ENCODE data around the gene ZBTB17. TPM values are rescaled to one million over a fixed set of nuclear protein-coding genes. Genes with fewer than 3 reads are reported as not detected.
A peak's percentile ranks its signal among the peaks of the same experiment; 100 is the strongest.

Gene ZBTB17
- total and polyA plus RNA-seq, 9 of the 15 experiments (the other 6 are each of a cell fraction or from before 2014, with no cell fraction given) = 1.1 to 53.4 (median 29.6) TPM

DNA sequence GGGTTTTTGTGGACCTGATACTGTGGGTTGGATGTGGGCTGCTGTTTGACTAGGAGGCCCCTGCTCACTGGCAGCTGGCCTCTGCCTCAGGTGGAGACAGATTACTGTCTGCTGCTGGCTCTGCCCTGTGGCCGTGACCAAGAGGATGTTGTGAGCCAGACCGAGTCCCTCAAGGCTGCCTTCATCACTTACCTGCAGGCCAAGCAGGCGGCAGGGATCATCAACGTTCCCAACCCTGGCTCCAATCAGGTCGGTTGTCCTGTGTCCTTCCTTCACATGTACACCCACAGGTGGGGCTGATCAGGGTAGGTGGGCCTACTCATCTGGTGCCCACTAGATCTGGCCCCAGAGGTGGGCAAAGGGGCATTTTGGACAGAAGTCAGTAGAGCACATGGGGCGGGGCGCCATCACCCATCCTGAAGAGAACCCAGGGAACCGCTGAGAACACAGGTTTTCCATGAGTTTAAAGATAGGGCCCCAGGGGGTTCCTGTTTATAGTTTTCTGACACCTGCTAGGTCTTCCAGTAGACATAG is 37.2 kb downstream of the ZBTB17 start (continued):
- TF ChIP-seq ZNF395 (CRISPR knock-in tag; IDR thresholded peaks at IDR 0.05) (no peak), MAX (CRISPR knock-in tag; IDR thresholded peaks at IDR 0.05) (no peak), CEBPB (tag; IDR thresholded peaks at IDR 0.05) (no peak)
- TF ChIP-seq, protein P1, sequence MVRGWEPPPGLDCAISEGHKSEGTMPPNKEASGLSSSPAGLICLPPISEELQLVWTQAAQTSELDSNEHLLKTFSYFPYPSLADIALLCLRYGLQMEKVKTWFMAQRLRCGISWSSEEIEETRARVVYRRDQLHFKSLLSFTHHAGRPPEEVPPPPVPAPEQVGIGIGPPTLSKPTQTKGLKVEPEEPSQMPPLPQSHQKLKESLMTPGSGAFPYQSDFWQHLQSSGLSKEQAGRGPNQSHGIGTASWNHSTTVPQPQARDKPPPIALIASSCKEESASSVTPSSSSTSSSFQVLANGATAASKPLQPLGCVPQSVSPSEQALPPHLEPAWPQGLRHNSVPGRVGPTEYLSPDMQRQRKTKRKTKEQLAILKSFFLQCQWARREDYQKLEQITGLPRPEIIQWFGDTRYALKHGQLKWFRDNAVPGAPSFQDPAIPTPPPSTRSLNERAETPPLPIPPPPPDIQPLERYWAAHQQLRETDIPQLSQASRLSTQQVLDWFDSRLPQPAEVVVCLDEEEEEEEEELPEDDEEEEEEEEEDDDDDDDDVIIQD (CRISPR knock-in tag; IDR thresholded peaks at IDR 0.05) = no peak

DNA sequence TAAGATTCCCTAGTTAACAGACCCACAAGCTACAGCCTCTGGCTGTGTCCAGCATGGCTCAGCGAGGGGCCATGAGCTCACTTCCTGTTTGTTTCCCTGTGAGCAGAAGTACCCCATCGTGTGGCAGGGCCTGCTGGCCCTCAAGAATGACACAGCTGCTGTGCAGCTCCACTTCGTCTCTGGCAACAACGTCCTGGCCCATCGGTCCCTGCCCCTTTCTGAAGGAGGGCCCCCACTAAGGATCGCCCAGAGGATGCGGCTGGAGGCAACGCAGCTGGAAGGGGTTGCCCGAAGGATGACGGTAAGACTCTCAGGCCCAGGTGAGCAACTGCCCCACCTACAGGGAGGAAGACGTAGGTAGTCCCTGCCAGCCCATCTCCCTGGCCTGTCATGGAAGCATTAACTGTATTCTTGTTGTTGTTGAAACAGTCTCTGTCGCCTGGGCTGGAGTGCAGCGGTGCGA is 38.2 kb downstream of the ZBTB17 start:
- CTCF ChIA-PET (ENCODE audit: low intra/inter-chr PET ratio) = no interaction called here
- Histone ChIP-seq H2AFZ (ENCODE audit: low read depth, low read length) (no peak overlapping the region), H3K4me3 (no peak overlapping the region), H3K79me2 (ENCODE audit: control insufficient read depth, insufficient read depth, low read length) (no peaks in the 10 kb centered on the region), H3K27me3 (ENCODE audit: control insufficient read depth in 2 of 2, insufficient read depth in 2 of 2, low read length in 2 of 2) (no peaks in the 10 kb centered on the region), H3K9me1 (ENCODE audit: control insufficient read depth, insufficient read depth, low read length) (no peaks in the 10 kb centered on the region), H3K4me2 (ENCODE audit: insufficient read depth, low read length) (no peak overlapping the region), H3K27ac (ENCODE audit: extremely low read depth, low read depth, low read length) (peak overlapping the region; percentile 37; the same call in 1 of the 3 replicates), H3K36me3 (ENCODE audit: control insufficient read depth, insufficient read depth, low read length) (peaks cover 99% of the 10 kb centered on the region), H4K20me1 (replicated peaks; ENCODE audit: control insufficient read depth, insufficient read depth, low read length) (no peaks in the 10 kb centered on the region), H3K4me1 (replicated peaks in 1 of 2; ENCODE audit: control insufficient read depth in 2 of 2, insufficient read depth in 2 of 2, low read length in 2 of 2) (peaks cover 0 to 21% of the 10 kb centered on the region in 2 experiments; a peak in 1 of 5 replicates), H3K9ac (ENCODE audit: insufficient read depth in 1 of 2, low read depth in 2 of 2, low read length in 2 of 2) (no peak overlapping the region), H3K9me3 (replicated peaks; ENCODE audit: control insufficient read depth, insufficient read depth, low read depth, low read length) (no peaks in the 10 kb centered on the region)
- no peak for FAIRE-seq
- WGBS (ENCODE audit: insufficient coverage, low coverage, missing lambda C conversion rate) = 84% methylated on average over 13 of the region's 14 CpGs
- in situ Hi-C loops (cut with MboI) = no loop called here
- no TSS peak for BruUV-seq (replicated peaks)
- peak; percentile 11 for ATAC-seq
- intact Hi-C loops (cut with micrococcal nuclease) = no loop called here
- POLR2A ChIA-PET = interaction anchor here (0.6 to 3.2 kb wide), 5 partner anchors 12 to 252 kb away, joined by 3 to 20 read pairs (median 4); no protein-coding TSS in a partner anchor
- DNase-seq (ENCODE audit: extremely low read depth in 1 of 4, low spot score in 3 of 4) = peak in 1 of 4 experiments; percentile 18
- no peak for TF ChIP-seq HINFP (tag; conservative IDR thresholded peaks at IDR 0.05; ENCODE audit: low read depth)
- 0 out of 2 replicates have a peak, but pooled peaks have one; percentile 43 for TF ChIP-seq TARDBP (IDR thresholded peaks at IDR 0.05)
- peak; percentile 13; the same call in 1 of the 2 replicates for TF ChIP-seq MYNN (IDR thresholded peaks at IDR 0.05)
- no peak for TF ChIP-seq MYNN (CRISPR knock-in tag; IDR thresholded peaks at IDR 0.05)
- TF ChIP-seq ZNF592 (IDR thresholded peaks at IDR 0.05) = peak; percentile 25; the same call in 1 of the 2 replicates
- TF ChIP-seq POLR2A (conservative IDR thresholded peaks at IDR 0.05) = peak; percentile 38; the same call in 1 of the 2 replicates
- TF ChIP-seq BRF1 (IDR thresholded peaks at IDR 0.05; ENCODE audit: borderline replicate concordance, extremely low read depth, insufficient read length) = no peak

Data from K562 (cell line).